Peyer's patch (tissue), 4 donors: ENCODE measurements around the gene CD6. TPM values are rescaled to one million over a fixed set of nuclear protein-coding genes. Genes with fewer than 3 reads are reported as not detected.
A peak's percentile ranks its signal among the peaks of the same experiment; 100 is the strongest.
"Not testable (repeated sequence)": the region's sequence is repeated elsewhere in the genome, so short reads cannot be mapped to it uniquely, and the experiment has no call there.

Experiments
- DNase-seq, 3 donors: peaks; one replicate each; pipeline ENCODE4 v3.0.0-alpha.2; 2017 to 2019
- H3K27ac ChIP-seq, 4 donors: fragments of 200-600 bp; sonication (generic); one replicate each; pipeline ENCODE4 v1.5.1; 2016 to 2019
- H3K27me3 ChIP-seq, 2 donors: fragments of 200-600 bp; sonication (generic); one replicate each; pipeline ENCODE4 v1.5.1; 2019
- H3K36me3 ChIP-seq, 3 donors: fragments of 200-600 bp; sonication (generic); one replicate each; pipeline ENCODE4 v1.5.1; 2016 to 2019
- H3K4me1 ChIP-seq, 4 donors: fragments of 200-600 bp; sonication (generic); one replicate each; pipeline ENCODE4 v1.5.1; 2016 to 2019
- H3K4me3 ChIP-seq, 4 donors: fragments of 200-600 bp; sonication (generic); 1 replicate in 3 of 4; 2 replicates in 1 of 4; pipeline ENCODE4 v1.5.1; 2016 to 2019; ENCODE audit warnings: mild to moderate bottlenecking in 1 of 4
- H3K9me3 ChIP-seq, 4 donors: fragments of 200-600 bp; sonication (generic); one replicate each; pipeline ENCODE4 v1.5.1; 2016 to 2019; ENCODE audit warnings: mild to moderate bottlenecking in 1 of 4
- POLR2A ChIP-seq, 2 donors: fragments of 450-650 bp; IDR thresholded peaks; one replicate each; pipeline ENCODE4 v1.5.1; 2017; ENCODE audit warnings: antibody characterized with exemption in 2 of 2, mild to moderate bottlenecking in 2 of 2, moderate library complexity in 2 of 2
- total RNA-seq, 4 donors: library from RNA; depleted of rRNA; stranded (reverse); fragments of >200 nt; gene quantifications; one replicate each; pipeline ENCODE4 v1.1.0, GENCODE V29; 2016
- TF ChIP-seq, protein P1 (sequence below), 6 experiments: fragments of 450-650 bp in 4 of 6; fragments of 200-600 bp in 2 of 6; sonication (generic) in 1 of 6; IDR thresholded peaks; one replicate each; pipeline ENCODE4 v1.5.1; 2017 to 2019; ENCODE audit warnings: antibody characterized with exemption in 6 of 6, mild to moderate bottlenecking in 3 of 6, moderate library complexity in 1 of 6

CD6 gene
- total RNA-seq, 4 donors from 2014 or later = 3.3 to 15.7 (median 4.7) TPM

GRCh38 chr11:60972182-60973030 lies 926 bp downstream of the CD6 start:
- no peak for DNase-seq
- TF ChIP-seq, protein P1, sequence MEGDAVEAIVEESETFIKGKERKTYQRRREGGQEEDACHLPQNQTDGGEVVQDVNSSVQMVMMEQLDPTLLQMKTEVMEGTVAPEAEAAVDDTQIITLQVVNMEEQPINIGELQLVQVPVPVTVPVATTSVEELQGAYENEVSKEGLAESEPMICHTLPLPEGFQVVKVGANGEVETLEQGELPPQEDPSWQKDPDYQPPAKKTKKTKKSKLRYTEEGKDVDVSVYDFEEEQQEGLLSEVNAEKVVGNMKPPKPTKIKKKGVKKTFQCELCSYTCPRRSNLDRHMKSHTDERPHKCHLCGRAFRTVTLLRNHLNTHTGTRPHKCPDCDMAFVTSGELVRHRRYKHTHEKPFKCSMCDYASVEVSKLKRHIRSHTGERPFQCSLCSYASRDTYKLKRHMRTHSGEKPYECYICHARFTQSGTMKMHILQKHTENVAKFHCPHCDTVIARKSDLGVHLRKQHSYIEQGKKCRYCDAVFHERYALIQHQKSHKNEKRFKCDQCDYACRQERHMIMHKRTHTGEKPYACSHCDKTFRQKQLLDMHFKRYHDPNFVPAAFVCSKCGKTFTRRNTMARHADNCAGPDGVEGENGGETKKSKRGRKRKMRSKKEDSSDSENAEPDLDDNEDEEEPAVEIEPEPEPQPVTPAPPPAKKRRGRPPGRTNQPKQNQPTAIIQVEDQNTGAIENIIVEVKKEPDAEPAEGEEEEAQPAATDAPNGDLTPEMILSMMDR (IDR thresholded peaks at IDR 0.05) = no peak
- no peak for TF ChIP-seq POLR2A (IDR thresholded peaks at IDR 0.05)
- peak overlapping the region; percentile 40 to 43 (median 41) for H3K4me3 ChIP-seq
- H3K27me3 ChIP-seq = no peaks in the 10 kb centered on the region
- peaks cover 0 to 9% (median 4%) of the 10 kb centered on the region in 4 donors for H3K4me1 ChIP-seq
- H3K36me3 ChIP-seq = no peaks in the 10 kb centered on the region
- H3K27ac ChIP-seq = peak overlapping the region; percentile 67 to 76 (median 71)
- H3K9me3 ChIP-seq = no peaks in the 10 kb centered on the region

DNA sequence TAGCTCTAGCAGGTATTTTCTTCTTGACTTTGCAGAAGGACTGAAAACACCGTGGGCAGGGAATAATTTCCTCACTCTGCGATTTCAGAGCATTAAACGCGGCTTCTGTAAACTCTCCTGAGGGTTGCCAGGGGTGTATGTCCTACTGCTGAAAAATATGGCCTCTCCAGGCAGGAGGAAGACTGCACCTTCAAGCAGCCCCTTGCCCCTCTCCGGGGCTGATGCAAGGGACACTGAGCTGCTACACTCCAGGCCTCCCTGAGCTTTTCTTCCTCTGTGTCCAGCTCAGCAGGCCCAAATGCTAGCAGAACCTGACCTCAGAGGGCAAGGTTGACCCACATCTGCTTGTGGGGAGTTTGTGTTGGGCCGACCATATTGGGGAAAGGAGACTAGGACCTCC lies 2.2 kb downstream of the CD6 start:
- Histone ChIP-seq H3K4me3 (peak overlapping the region; percentile 14 to 43 (median 33)), H3K27ac (peak overlapping the region; percentile 30 to 73 (median 58)), H3K36me3 (no peaks in the 10 kb centered on the region), H3K4me1 (peaks cover 0 to 9% (median 4%) of the 10 kb centered on the region in 4 donors), H3K27me3 (no peaks in the 10 kb centered on the region), H3K9me3 (no peaks in the 10 kb centered on the region)
- TF ChIP-seq, protein P1 (IDR thresholded peaks at IDR 0.05) = no peak
- no peak for TF ChIP-seq POLR2A (IDR thresholded peaks at IDR 0.05)
- no peak for DNase-seq

DNA sequence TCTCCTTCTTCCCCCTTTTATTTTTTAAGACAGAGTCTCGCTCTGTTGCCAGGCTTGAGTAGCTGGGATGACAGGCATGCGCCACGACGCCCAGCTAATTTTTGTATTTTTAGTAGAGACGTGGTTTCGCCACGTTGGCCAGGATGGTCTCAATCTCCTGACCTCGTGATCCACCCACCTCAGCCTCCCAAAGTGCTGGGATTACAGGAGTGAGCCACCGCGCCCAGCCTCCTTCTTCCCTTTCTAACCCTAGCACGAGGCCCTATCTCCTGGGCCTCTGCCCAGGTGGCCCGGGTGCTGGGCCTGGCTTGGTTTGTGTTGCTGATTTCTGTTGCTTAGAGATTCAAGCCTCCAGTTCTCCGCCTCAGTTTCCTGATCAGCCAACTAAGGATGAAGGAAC lies 2.8 kb downstream of the CD6 start:
- Histone ChIP-seq H3K27ac (peak overlapping the region; percentile 30 to 73 (median 58)), H3K4me3 (peak overlapping the region in 3 of 4 donors; percentile 5 to 43 (median 40))
- DNase-seq, H3K9me3 ChIP-seq, H3K27me3 ChIP-seq, H3K36me3 ChIP-seq, H3K4me1 ChIP-seq: not testable (repeated sequence)

DNA sequence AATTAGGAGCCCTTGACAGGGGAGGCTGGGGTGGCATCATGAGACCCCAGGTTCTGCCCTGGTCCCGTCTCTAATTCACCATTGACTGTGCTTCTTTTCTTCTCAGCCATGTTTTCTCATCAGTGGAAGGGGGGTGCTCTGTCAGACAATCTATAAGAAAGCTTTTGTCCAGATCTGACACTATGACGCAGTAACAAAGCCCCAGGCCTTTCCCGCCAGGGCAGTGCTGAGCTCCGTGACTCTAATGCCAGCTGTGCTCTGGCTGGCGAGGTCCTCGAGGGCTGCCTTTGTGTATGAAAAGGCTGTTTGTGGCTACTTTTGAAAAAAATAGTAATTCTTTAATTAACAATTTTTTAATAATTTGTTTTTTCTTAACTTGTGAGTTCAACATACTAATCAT lies 3.2 kb downstream of the CD6 start:
- peak in 1 of 3 donors; percentile 45 for DNase-seq
- H3K27ac ChIP-seq = peak overlapping the region; percentile 30 to 73 (median 58)

DNA sequence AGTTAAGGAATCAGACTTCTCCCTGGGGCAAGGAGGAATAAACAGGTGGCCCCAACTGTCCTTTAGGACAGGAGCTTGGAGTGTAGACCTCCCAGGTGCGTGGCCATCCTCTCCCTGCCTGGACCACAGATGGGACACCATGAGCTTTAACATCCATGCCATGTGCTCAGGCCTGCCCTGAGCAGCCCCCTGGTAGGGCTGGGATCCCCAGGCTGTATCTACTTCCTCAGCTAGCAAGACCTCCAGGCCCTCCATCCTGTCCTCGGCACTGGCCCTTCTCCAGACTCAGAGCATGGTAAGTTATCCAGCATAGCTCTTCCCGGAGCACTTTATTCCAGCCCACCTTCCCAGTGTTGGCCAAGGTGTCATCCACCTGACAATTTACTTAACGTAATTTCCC lies 5.7 kb downstream of the CD6 start:
- TF ChIP-seq, protein P1 (IDR thresholded peaks at IDR 0.05) = no peak
- TF ChIP-seq POLR2A (IDR thresholded peaks at IDR 0.05) = no peak
- Histone ChIP-seq H3K27me3 (no peaks in the 10 kb centered on the region), H3K9me3 (no peaks in the 10 kb centered on the region), H3K4me3 (no peak overlapping the region), H3K36me3 (no peaks in the 10 kb centered on the region), H3K4me1 (no peaks in the 10 kb centered on the region), H3K27ac (peak overlapping the region in 1 of 4 donors; percentile 17)
- DNase-seq = peak in 1 of 3 donors; percentile 42

More for the DNA sequence above, 3.2 kb downstream of the CD6 start:
- H3K27me3 ChIP-seq = no peaks in the 10 kb centered on the region
- TF ChIP-seq, protein P1 (IDR thresholded peaks at IDR 0.05) = no peak
- TF ChIP-seq POLR2A (IDR thresholded peaks at IDR 0.05) = no peak
- peak overlapping the region in 2 of 4 donors; percentile 5 to 43 for H3K4me3 ChIP-seq
- H3K36me3 ChIP-seq = no peaks in the 10 kb centered on the region
- H3K9me3 ChIP-seq = no peaks in the 10 kb centered on the region
- H3K4me1 ChIP-seq = peaks cover 0 to 9% (median 4%) of the 10 kb centered on the region in 4 donors

GRCh38 chr11:60977836-60978235 lies 6.4 kb downstream of the CD6 start:
- no peak overlapping the region for H3K4me3 ChIP-seq

More at GRCh38 chr11:60977836-60978235, 6.4 kb downstream of the CD6 start:
- Histone ChIP-seq H3K36me3 (no peaks in the 10 kb centered on the region), H3K9me3 (no peaks in the 10 kb centered on the region), H3K27me3 (no peaks in the 10 kb centered on the region), H3K4me1 (no peaks in the 10 kb centered on the region), H3K27ac (peak overlapping the region; percentile 17 to 64 (median 48))
- no peak for DNase-seq
- TF ChIP-seq POLR2A (IDR thresholded peaks at IDR 0.05) = no peak
- TF ChIP-seq, protein P1 (IDR thresholded peaks at IDR 0.05) = no peak
